Measurements from ENCODE around the gene PRPSAP1. TPM values are rescaled to one million over a fixed set of nuclear protein-coding genes. Genes with fewer than 3 reads are reported as not detected.

The PRPSAP1 gene
- total RNA-seq, 1 experiment from 2014 or later = 38.4 TPM

DNA sequence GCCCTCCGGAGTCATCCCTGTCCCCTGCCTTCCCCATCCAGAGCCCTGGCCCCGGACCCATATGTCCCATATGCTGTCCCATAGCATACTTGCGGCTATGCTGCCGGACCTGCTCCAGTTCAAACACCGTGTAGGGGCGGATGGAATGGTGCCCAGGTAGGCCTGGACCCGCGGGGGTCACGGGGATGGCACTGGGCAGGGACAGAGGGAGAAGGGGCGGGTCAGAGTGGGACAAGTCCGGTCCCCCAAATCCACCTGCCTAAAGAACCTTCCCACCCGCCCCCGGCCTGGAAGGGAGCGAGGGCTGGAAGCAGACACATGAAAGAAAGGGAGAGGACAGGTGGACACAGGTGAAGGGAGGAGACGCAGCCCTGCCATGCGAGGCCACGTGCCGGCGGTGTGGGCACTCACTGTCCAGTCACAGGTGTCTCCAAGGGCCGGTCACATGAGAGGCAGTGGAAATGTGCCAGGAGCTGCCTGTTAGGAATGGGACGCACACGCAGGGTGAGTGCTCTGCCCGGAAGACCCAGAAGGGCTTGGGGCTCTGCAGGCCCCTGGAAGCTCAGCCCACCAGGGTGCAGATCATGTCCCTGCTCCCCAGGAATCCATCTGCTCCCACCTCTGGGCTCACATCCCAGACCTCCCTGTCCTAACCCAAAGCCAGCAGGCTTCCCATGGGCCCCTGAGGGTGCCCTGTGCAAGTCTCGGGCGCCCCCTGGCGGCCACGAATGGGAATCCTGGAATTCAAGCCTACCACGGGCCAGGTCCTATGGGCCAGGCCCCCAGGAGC lies 74.6 kb downstream of the PRPSAP1 start:
- H4K20me1 ChIP-seq (ENCODE audit: control insufficient read depth, insufficient read depth, insufficient read length) = no peaks in the 10 kb centered on the region
- no peak overlapping the region for H2BK20ac ChIP-seq (ENCODE audit: low read depth, low read length, poor library complexity, severe bottlenecking)
- H3K4me2 ChIP-seq (ENCODE audit: insufficient read depth, insufficient read length, low read length) = no peak overlapping the region
- no peak overlapping the region for H2BK12ac ChIP-seq (ENCODE audit: insufficient read length, low read depth, low read length)
- H2AK5ac ChIP-seq (ENCODE audit: insufficient read length, low read length) = no peak overlapping the region
- no peak overlapping the region for H3K27ac ChIP-seq (ENCODE audit: insufficient read length, low read depth, low read length)
- no peak overlapping the region for H3K9ac ChIP-seq (ENCODE audit: extremely low read depth, insufficient read length, low read length)
- H2BK120ac ChIP-seq (ENCODE audit: low read depth, low read length, poor library complexity, severe bottlenecking) = no peak overlapping the region
- no peak overlapping the region for H3K56ac ChIP-seq (ENCODE audit: insufficient read length, low read depth, low read length)
- no peak overlapping the region for H2BK15ac ChIP-seq (ENCODE audit: low read depth, low read length)
- no peak overlapping the region for H3K14ac ChIP-seq (ENCODE audit: insufficient read depth, low read length)
- no peaks in the 10 kb centered on the region for H3K27me3 ChIP-seq (ENCODE audit: insufficient read depth, low read length)
- H4K5ac ChIP-seq (ENCODE audit: insufficient read length, low read depth, low read length) = no peak overlapping the region
- no peak overlapping the region for H3K18ac ChIP-seq (ENCODE audit: insufficient read length, low read depth, low read length)
- H3K23me2 ChIP-seq (ENCODE audit: insufficient read length, low read depth, low read length, poor library complexity, severe bottlenecking) = no peaks in the 10 kb centered on the region
- TF ChIP-seq, protein P1, sequence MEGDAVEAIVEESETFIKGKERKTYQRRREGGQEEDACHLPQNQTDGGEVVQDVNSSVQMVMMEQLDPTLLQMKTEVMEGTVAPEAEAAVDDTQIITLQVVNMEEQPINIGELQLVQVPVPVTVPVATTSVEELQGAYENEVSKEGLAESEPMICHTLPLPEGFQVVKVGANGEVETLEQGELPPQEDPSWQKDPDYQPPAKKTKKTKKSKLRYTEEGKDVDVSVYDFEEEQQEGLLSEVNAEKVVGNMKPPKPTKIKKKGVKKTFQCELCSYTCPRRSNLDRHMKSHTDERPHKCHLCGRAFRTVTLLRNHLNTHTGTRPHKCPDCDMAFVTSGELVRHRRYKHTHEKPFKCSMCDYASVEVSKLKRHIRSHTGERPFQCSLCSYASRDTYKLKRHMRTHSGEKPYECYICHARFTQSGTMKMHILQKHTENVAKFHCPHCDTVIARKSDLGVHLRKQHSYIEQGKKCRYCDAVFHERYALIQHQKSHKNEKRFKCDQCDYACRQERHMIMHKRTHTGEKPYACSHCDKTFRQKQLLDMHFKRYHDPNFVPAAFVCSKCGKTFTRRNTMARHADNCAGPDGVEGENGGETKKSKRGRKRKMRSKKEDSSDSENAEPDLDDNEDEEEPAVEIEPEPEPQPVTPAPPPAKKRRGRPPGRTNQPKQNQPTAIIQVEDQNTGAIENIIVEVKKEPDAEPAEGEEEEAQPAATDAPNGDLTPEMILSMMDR (conservative IDR thresholded peaks at IDR 0.05) = peak; percentile 99
- no peaks in the 10 kb centered on the region for H3K4me1 ChIP-seq (ENCODE audit: insufficient read depth, low read length)
- Mint-ChIP-seq H3K27ac (no peak overlapping the region), H3K4me1 (peaks cover 6 to 17% of the 10 kb centered on the region in 2 experiments), H3K9me3 (no peaks in the 10 kb centered on the region), H3K4me3 (no peak overlapping the region), H3K36me3 (ENCODE audit: insufficient read depth in 1 of 3, low read depth in 3 of 3) (no peaks in the 10 kb centered on the region), H3K27me3 (ENCODE audit: low read depth) (peaks cover 1% of the 10 kb centered on the region; the same call in 1 of the 2 replicates)
- H3K23ac ChIP-seq (ENCODE audit: insufficient read length, low read depth, low read length) = no peak overlapping the region
- H4K91ac ChIP-seq (ENCODE audit: insufficient read length, low read depth, low read length) = no peak overlapping the region
- H3T11ph ChIP-seq (ENCODE audit: low read length) = no peak overlapping the region
- no CpG with 5 or more reads among the region's 28 CpGs for WGBS (ENCODE audit: extremely low coverage, insufficient read length, low lambda C conversion rate)
- no peaks in the 10 kb centered on the region for H3K9me3 ChIP-seq (ENCODE audit: control insufficient read depth, low read depth, low read length)
- DNase-seq = peak; percentile 93
- H3K79me1 ChIP-seq (ENCODE audit: insufficient read depth, low read depth, low read length, poor library complexity, severe bottlenecking) = no peaks in the 10 kb centered on the region
- H4K8ac ChIP-seq (replicated peaks; ENCODE audit: insufficient read length, low read depth, low read length) = no peak overlapping the region
- no peak overlapping the region for H2BK5ac ChIP-seq (ENCODE audit: insufficient read length, low read length)
- no peak overlapping the region for H3K4ac ChIP-seq (ENCODE audit: low read depth, low read length)
- H3K79me2 ChIP-seq (ENCODE audit: insufficient read depth, low read length) = no peaks in the 10 kb centered on the region
- no peak overlapping the region for H2AFZ ChIP-seq (ENCODE audit: low read length)

Measured in H9 (cell line).